Stimulated activated CD8-positive, alpha-beta memory T cell treated with anti-CD3 and anti-CD28 coated beads, Interleukin-15, amount 100 ng/mL, for 48 hours (primary cell): Measurements from ENCODE around the gene BMP10.
"Not testable (repeated sequence)": the region's sequence is repeated elsewhere in the genome, so short reads cannot be mapped to it uniquely, and the experiment has no call there.

Source experiments
- DNase-seq, 2 donors: peaks; one replicate each; pipeline ENCODE4 v3.0.0-alpha.2; 2020; ENCODE audit warnings: low read depth in 2 of 2

Gene BMP10

GRCh38 chr2:68895981-68896380, 24.8 kb upstream of the BMP10 start:
- DNase-seq, result not testable (repeated sequence)

- DNase-seq, result no peak
Observed at GRCh38 chr2:68889500-68889899, 18.3 kb upstream of the BMP10 start.

DNA sequence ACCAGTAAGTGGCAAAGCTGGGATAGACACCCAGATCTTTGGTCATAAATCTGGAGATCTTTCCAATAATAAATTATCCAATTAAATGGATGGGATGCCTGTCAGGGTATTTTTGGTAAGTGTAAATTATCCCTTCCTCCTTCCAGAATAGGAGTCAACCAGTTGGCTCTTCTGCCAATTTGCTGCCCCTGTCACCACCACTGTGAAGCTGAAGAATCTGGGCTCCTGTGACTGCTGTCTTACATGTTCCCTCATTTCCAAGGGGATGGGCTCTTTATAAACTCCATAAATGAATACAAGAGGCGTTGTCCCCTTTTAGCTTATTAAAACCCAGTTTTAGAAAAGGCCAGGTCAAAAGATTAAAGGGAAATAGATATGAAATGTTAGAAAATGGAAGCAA, 17.8 kb upstream of the BMP10 start:
- no peak for DNase-seq

DNA sequence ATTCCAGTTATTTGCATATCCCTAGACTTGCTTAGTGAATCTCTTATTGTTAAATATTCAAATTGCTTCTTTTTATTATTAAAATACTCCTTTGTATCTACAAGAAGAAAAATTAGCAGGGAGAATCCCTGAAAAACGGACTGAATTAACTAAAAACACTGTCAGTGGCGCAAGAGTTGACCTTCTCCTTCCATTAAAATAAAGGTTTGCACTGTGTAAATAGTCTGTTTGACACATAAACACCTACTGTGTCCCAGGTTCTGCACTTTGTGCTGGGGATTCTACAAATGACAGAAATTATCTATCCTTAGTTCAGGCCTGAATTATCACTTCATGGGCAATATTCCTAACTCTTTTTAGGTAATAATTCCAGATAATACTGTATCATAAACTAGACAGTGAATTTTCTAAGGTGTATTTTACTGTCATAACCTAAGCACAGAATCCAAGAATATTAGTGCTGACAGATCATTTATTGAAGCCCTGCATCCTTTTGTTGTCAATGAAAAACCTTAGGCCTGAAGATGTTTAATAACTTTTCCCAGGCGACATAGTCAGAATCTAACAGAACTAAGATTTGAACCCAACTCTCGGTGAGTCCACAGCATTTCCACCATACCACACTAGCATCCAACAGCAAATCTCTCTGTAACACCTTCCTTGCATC, 17.0 kb upstream of the BMP10 start:
- DNase-seq, result no peak

- no peak for DNase-seq
Observed at GRCh38 chr2:68885811-68886075, 14.5 kb upstream of the BMP10 start.

GRCh38 chr2:68885074-68885810, 14.0 kb upstream of the BMP10 start:
- no peak for DNase-seq

- DNase-seq, result no peak
Observed at GRCh38 chr2:68880213-68880612, 9.0 kb upstream of the BMP10 start.

DNA sequence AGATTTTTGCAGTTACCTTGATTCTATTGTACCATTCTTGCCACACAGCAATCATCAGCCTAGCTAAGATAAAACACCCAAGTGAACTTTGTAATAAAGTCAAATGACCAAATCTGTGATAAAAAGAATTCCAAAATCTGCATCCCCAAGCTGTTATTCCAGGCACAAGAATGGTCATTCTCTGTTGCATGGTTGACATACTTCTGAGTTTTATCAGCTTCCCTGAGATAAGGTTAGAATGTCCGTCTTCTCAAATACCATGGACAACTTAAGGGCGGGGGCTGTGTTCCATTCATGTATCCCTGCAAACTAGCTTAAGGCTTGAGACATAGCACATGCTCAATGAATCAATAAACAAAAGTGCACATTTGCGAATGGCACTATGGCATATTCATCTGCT, 8.1 kb upstream of the BMP10 start:
- no peak for DNase-seq

- DNase-seq, result no peak
Observed at GRCh38 chr2:68878753-68879152, 7.6 kb upstream of the BMP10 start.

GRCh38 chr2:68878071-68878711, 7.0 kb upstream of the BMP10 start:
- DNase-seq, result no peak

- no peak for DNase-seq
Observed at GRCh38 chr2:68877079-68877772, 6.0 kb upstream of the BMP10 start.

DNA sequence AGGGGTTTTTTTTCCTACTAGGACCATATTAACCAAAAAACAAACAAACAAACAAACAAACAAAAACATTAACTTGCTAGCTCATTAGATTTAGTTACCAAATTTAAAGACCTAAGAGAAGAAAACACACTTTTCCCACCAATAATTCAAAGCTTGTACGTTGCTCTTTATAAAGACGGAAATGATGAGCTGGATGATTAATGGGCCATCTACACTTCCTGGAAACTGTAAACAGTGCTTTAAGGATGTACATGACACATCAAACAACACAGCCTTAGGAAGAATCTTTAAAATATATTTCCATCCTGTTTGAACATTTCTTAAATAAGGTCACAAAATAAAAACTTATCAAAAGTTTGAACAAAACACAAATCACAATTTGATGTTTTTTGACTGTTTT, 982 bp downstream of the BMP10 start:
- DNase-seq, result no peak

DNA sequence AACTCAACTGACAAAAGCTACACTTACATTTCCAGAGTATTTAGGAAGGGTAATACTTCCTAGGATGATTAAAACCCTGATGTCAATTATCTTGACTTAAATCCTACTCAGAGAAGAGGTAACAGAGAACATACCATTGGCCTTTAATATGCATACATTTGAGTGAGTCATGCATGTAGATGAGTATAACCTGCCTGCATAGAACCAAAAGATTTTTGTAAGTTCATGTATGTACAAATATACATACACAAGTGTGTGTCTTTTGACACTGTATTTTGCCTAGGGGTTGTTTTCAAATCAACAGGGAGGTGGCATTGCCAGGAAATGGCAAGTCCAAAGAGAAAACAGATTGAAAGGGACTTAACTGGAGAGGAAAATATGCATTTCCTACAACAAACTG, 6.1 kb downstream of the BMP10 start:
- DNase-seq, result no peak

DNA sequence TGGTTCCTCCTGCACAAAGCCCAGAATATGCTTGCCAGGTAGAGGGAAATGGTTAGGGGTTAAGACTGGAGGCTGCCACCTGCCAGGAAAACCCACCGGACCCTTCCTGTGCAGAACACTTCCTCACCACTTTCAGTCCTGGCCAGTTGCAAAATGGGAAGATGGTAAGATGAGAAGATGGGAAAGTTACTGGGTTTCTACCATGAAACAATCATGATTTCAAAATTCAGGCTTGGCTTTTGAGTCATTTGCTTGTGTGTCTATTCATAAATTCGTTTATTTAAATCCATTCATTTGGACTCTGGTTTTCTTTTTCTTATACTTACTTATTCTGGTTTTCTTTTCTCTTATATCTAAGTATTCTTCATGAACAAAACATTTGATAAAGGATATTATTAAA, 7.2 kb downstream of the BMP10 start:
- no peak for DNase-seq

DNA sequence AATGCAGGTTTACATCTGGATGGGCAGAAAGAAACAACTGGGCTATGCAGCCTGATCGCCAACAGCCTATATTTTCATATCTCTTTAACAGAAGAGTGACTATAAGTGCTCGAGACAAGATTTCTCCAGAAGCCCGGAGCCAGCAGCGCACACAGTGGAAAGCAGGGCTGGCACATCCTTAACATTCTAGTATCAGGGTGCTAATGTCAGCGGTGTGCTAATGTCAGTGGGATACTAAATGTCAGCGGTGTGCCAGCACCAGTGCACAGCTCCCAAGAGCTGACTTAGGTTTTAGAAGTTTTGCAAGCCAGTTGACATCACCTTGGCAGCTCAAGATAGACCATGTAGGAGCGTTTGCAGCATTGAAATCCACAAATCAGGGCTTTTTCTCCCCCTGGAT, 8.3 kb downstream of the BMP10 start:
- DNase-seq, result no peak

DNA sequence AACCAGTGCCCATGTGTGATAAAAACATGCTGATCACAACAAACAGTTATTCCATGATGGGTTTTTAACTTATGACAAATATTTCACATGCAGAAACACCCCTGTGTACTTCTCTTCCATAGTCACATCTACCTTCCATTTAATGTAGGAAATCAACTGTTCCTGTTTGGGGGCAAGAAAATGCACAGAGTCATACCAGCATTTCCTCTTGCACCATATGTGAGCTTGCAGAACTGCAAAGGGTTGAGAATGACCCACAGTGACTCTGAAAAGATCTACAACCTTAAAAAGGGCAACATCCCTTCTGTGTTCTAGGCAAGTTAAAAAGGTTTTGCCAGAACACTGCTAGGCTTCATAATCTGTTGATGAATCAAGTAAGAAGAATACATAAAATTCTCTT, 9.9 kb downstream of the BMP10 start:
- no peak for DNase-seq

DNA sequence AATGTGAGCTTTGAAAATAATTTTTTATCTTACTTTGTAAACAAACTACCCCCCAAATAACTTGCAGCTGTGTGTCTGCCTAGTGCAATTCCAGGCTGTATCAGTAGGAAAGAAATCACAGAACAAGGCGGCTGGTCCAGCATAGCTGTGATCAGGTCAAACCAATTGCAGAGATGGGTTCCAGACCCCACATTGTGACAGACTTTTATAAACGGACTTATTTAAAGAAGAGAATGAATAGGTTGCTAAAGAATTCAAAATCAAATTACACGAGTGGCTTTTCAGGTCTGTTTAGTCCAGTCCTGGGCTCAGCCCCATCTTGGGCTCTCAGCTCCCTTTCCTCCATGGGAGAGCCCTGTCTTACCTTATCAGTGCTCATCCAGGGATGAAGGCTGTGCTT, 11.1 kb downstream of the BMP10 start:
- DNase-seq, result no peak

DNA sequence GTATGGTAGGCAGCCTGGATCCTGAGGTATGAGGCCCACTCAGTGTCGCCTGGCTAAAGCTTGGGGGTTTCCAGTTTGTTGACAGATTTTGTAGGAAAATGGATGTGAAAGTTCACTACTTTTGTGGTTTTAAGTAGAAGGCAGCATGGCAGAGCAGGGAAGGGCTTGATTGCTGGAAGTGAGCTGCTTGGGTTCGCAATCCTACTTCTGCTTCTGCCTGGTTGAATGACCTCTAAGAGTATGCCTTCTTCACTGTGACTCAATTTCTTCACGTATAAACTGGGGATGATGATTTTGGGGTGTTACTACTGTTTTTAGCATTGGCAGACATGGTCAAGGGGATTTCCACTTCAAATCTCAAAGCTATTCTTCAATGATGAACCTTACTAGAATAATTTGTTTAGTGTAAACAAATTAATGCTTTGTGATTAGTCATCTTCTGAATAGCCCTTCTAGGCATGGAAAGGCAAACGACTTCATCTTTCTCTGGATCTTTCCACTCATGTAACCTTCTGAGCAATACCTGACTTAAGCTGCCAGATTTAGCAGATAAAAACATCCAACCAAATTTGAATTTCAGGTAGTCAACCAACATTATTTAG, 13.2 kb downstream of the BMP10 start:
- DNase-seq, result no peak

DNA sequence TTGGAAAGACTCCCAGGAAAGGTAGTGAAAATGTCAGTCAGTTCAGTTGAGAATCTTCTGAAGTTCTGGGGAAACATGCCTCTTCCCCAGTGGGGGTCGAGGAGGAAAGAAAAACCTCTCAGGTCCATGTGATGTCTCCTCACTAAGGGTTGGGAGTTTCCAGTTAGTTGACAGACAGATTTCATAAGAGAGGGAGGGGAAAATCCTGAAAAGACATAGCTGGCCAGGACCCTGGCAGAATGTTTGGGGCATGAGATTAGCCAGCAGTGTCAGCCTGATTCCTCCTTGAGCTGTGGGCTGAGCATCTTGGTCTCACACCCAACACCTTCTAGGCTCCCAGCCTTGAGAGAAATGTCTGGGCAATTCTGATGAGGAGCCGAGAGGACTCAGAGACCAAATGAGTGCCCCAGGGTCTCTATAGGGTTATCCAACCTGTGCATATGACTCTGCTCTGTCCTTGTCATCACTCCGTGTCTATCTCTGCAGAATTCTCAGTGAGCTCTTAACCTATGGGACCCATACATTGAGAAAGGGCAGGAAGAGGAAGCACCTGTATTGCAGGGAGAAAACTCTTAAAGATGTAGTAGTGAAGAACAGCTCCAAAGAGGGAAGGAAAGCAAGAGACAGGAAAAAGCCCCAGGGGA, 13.9 kb downstream of the BMP10 start:
- DNase-seq, result no peak

DNA sequence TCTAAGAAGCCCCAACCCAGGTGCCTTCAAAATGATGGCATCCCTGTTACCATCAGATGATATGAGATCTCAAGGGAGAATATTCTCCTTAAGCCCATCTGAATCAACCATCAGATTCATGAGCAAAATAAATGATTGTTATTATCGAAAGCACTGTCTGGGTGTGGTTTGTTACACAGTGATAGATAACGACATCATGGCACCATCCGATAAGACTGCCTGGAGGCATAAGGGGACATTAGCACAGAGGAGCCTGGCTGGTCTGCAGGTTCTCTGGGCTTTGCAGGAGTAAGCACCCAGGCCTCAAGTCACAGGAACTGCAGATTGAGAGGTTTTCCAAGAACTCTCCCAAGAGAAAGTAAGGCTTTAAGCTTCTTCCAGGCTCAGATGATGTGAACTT, 15.6 kb downstream of the BMP10 start:
- DNase-seq, result no peak

DNA sequence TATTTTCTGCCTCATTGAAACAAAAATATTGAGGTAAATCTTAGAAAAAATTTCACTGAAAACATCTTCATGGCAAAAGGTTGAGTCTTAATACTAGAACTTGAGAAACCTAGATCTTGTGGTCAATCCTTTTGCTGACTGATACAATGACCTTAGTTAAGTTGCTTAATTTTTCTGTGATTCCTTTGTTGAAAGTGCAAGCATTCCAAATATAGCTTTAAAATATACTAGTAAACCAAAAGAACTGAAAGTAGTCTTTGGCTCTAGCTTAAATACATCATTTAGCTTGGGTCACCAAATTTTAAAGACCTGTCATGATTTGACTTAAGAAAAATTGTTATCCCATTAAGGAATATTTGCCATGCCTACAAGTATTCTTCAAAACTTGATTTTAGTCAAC, 16.7 kb downstream of the BMP10 start:
- DNase-seq, result no peak

GRCh38 chr2:68853915-68854314, 17.3 kb downstream of the BMP10 start:
- DNase-seq, result no peak
